ENCODE measurements around the gene AFF1.

AFF1 gene

GRCh38 chr4:87042986-87043820, 108.4 kb downstream of the AFF1 start:
- H3K9me3 ChIP-seq (ENCODE audit: insufficient read depth, low read length): no peaks in the 10 kb centered on the region
- no peaks in the 10 kb centered on the region for H3K79me2 ChIP-seq (ENCODE audit: insufficient read depth, low read length)
- H3K27me3 ChIP-seq (ENCODE audit: low read length): no peaks in the 10 kb centered on the region
- H3K36me3 ChIP-seq (ENCODE audit: low read length): no peaks in the 10 kb centered on the region
- no peaks in the 10 kb centered on the region for H3K9me2 ChIP-seq (replicated peaks; ENCODE audit: insufficient read depth, low read length)
- H3K4me2 ChIP-seq (ENCODE audit: low read depth, low read length, poor library complexity, severe bottlenecking): no peak overlapping the region
- no peak overlapping the region for H2AFZ ChIP-seq (ENCODE audit: low read depth, low read length, severe bottlenecking)
- TF ChIP-seq, protein P1, sequence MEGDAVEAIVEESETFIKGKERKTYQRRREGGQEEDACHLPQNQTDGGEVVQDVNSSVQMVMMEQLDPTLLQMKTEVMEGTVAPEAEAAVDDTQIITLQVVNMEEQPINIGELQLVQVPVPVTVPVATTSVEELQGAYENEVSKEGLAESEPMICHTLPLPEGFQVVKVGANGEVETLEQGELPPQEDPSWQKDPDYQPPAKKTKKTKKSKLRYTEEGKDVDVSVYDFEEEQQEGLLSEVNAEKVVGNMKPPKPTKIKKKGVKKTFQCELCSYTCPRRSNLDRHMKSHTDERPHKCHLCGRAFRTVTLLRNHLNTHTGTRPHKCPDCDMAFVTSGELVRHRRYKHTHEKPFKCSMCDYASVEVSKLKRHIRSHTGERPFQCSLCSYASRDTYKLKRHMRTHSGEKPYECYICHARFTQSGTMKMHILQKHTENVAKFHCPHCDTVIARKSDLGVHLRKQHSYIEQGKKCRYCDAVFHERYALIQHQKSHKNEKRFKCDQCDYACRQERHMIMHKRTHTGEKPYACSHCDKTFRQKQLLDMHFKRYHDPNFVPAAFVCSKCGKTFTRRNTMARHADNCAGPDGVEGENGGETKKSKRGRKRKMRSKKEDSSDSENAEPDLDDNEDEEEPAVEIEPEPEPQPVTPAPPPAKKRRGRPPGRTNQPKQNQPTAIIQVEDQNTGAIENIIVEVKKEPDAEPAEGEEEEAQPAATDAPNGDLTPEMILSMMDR (IDR thresholded peaks at IDR 0.05; ENCODE audit: insufficient read depth, low read length, poor library complexity, severe bottlenecking): no peak
- TF ChIP-seq EZH2phosphoT487 (conservative IDR thresholded peaks at IDR 0.05; ENCODE audit: low read length): no peak
- no peaks in the 10 kb centered on the region for H3F3A ChIP-seq (ENCODE audit: insufficient read depth)
- no peak overlapping the region for H3K4me3 ChIP-seq (ENCODE audit: insufficient read depth, low read length, poor library complexity, severe bottlenecking)
- no peak overlapping the region for H3K9ac ChIP-seq (ENCODE audit: low read length)
- H4K20me1 ChIP-seq (ENCODE audit: low read depth, low read length): no peaks in the 10 kb centered on the region
- H3K27ac ChIP-seq (ENCODE audit: low read depth, low read length): no peak overlapping the region

DNA sequence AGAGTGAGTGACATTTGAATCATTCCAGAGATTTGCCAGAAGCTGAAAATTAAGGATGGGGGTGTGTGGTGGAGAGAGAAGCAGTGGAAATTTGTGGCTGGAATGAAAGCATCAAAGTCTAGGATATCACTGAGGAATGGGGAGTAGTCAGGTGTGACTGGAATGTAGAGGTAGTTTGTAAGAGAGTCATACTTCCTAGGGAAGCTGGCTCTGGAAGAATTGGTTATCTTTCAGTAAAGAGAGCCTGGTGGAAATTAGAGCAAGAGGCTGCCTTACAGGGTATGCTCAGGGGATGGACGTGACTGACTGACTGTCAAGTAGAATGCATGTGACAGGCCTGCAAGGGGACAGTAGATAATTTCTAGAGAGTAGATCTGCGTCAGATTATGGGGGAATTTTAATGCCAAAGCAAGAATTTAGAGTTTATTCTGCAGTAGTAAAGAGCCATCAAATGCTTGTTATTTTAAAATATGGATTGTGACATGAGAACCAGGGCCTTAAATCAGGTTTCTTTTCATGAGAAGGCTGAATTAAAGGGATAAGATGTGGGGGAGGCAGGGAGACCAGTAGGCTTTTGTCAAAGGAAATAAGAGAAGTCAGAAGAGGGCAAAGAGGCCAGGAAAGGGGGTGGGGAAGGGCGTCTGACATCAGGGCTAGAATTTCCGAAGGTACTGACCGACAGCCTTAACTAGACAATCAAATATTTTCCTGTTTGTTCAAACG, 109.9 kb downstream of the AFF1 start:
- no peak for TF ChIP-seq EZH2phosphoT487 (conservative IDR thresholded peaks at IDR 0.05; ENCODE audit: low read length)
- Histone ChIP-seq H3K27ac (ENCODE audit: low read depth, low read length) (no peak overlapping the region), H3F3A (ENCODE audit: insufficient read depth) (no peaks in the 10 kb centered on the region), H3K4me2 (ENCODE audit: low read depth, low read length, poor library complexity, severe bottlenecking) (no peak overlapping the region), H3K9me2 (replicated peaks; ENCODE audit: insufficient read depth, low read length) (no peaks in the 10 kb centered on the region), H3K79me2 (ENCODE audit: insufficient read depth, low read length) (no peaks in the 10 kb centered on the region), H3K27me3 (ENCODE audit: low read length) (no peaks in the 10 kb centered on the region), H3K9ac (ENCODE audit: low read length) (no peak overlapping the region), H3K9me3 (ENCODE audit: insufficient read depth, low read length) (no peaks in the 10 kb centered on the region), H2AFZ (ENCODE audit: low read depth, low read length, severe bottlenecking) (no peak overlapping the region), H3K36me3 (ENCODE audit: low read length) (no peaks in the 10 kb centered on the region), H4K20me1 (ENCODE audit: low read depth, low read length) (no peaks in the 10 kb centered on the region), H3K4me3 (ENCODE audit: insufficient read depth, low read length, poor library complexity, severe bottlenecking) (no peak overlapping the region)

GRCh38 chr4:87045234-87045558, 110.4 kb downstream of the AFF1 start:
- Histone ChIP-seq H3K9me2 (replicated peaks; ENCODE audit: insufficient read depth, low read length) (no peaks in the 10 kb centered on the region), H3K4me2 (ENCODE audit: low read depth, low read length, poor library complexity, severe bottlenecking) (no peak overlapping the region), H3K27me3 (ENCODE audit: low read length) (no peaks in the 10 kb centered on the region), H3K9ac (ENCODE audit: low read length) (no peak overlapping the region), H3K79me2 (ENCODE audit: insufficient read depth, low read length) (no peaks in the 10 kb centered on the region), H3K36me3 (ENCODE audit: low read length) (no peaks in the 10 kb centered on the region), H3K9me3 (ENCODE audit: insufficient read depth, low read length) (no peaks in the 10 kb centered on the region), H4K20me1 (ENCODE audit: low read depth, low read length) (no peaks in the 10 kb centered on the region), H3K4me3 (ENCODE audit: insufficient read depth, low read length, poor library complexity, severe bottlenecking) (no peak overlapping the region), H3K27ac (ENCODE audit: low read depth, low read length) (no peak overlapping the region), H3F3A (ENCODE audit: insufficient read depth) (no peaks in the 10 kb centered on the region), H2AFZ (ENCODE audit: low read depth, low read length, severe bottlenecking) (no peak overlapping the region)
- TF ChIP-seq, protein P1 (IDR thresholded peaks at IDR 0.05; ENCODE audit: insufficient read depth, low read length, poor library complexity, severe bottlenecking): no peak
- no peak for TF ChIP-seq EZH2phosphoT487 (conservative IDR thresholded peaks at IDR 0.05; ENCODE audit: low read length)

GRCh38 chr4:87045659-87046058, 110.8 kb downstream of the AFF1 start:
- no peak overlapping the region for H3K4me3 ChIP-seq (ENCODE audit: insufficient read depth, low read length, poor library complexity, severe bottlenecking)
- H3K27ac ChIP-seq (ENCODE audit: low read depth, low read length): no peak overlapping the region
- no peak for TF ChIP-seq EZH2phosphoT487 (conservative IDR thresholded peaks at IDR 0.05; ENCODE audit: low read length)
- TF ChIP-seq, protein P1 (IDR thresholded peaks at IDR 0.05; ENCODE audit: insufficient read depth, low read length, poor library complexity, severe bottlenecking): no peak
- no peaks in the 10 kb centered on the region for H3K36me3 ChIP-seq (ENCODE audit: low read length)
- H2AFZ ChIP-seq (ENCODE audit: low read depth, low read length, severe bottlenecking): no peak overlapping the region
- no peaks in the 10 kb centered on the region for H3K9me2 ChIP-seq (replicated peaks; ENCODE audit: insufficient read depth, low read length)
- no peaks in the 10 kb centered on the region for H3F3A ChIP-seq (ENCODE audit: insufficient read depth)
- no peaks in the 10 kb centered on the region for H3K27me3 ChIP-seq (ENCODE audit: low read length)
- H4K20me1 ChIP-seq (ENCODE audit: low read depth, low read length): no peaks in the 10 kb centered on the region
- no peaks in the 10 kb centered on the region for H3K79me2 ChIP-seq (ENCODE audit: insufficient read depth, low read length)
- no peaks in the 10 kb centered on the region for H3K9me3 ChIP-seq (ENCODE audit: insufficient read depth, low read length)
- H3K9ac ChIP-seq (ENCODE audit: low read length): no peak overlapping the region
- no peak overlapping the region for H3K4me2 ChIP-seq (ENCODE audit: low read depth, low read length, poor library complexity, severe bottlenecking)
